WTC11 (cell line): ENCODE data around the gene ZNF835.

Source experiments
- CTCF ChIP-seq: fragments of 200-600 bp; IDR thresholded peaks from 2 replicates; pipeline ENCODE4 v1.8.0; 2022; ENCODE audit warnings: antibody characterized with exemption
- GRHL2 ChIP-seq: fragments of 250-450 bp; sonication (Bioruptor Pico); IDR thresholded peaks from 2 replicates; pipeline ENCODE4 v1.8.0; 2022; ENCODE audit warnings: mild to moderate bottlenecking, moderate library complexity; ENCODE audit not compliant: insufficient replicate concordance, severe bottlenecking
- IRF2 ChIP-seq: sonication (generic); formaldehyde crosslinking; IDR thresholded peaks from 2 replicates; pipeline ENCODE4 v1.8.0; 2022; ENCODE audit warnings: low read depth, missing genetic modification reagents, borderline replicate concordance
- ZNF263 ChIP-seq: sonication (generic); formaldehyde crosslinking; IDR thresholded peaks from 2 replicates; pipeline ENCODE4 v1.8.1; 2022; ENCODE audit warnings: low read depth, mild to moderate bottlenecking, moderate library complexity, missing genetic modification reagents

GRCh38 chr19:56643460-56643955 is 28.0 kb downstream of the ZNF835 start:
- TF ChIP-seq CTCF, result no peak
- TF ChIP-seq ZNF263 (CRISPR knock-in tag), result no peak
- no peak for TF ChIP-seq IRF2 (CRISPR knock-in tag)
- TF ChIP-seq GRHL2 (CRISPR knock-in tag), result no peak
